HL-60 (cell line): ENCODE results near the gene TBC1D9B.
A peak's percentile ranks its signal among the peaks of the same experiment; 100 is the strongest.

Experiments
- DNase-seq, 2 experiments: peaks; one replicate each; pipeline ENCODE4 v3.0.0-alpha.2; 2010 to 2020; ENCODE audit warnings: low read depth in 1 of 2, low spot score in 1 of 2
- H3K27ac ChIP-seq: fragments of 250-450 bp; sonication (Bioruptor Pico); replicated peaks from 2 replicates; pipeline ENCODE4 v1.5.1; 2020; ENCODE audit warnings: mild to moderate bottlenecking, moderate library complexity
- H3K27me3 ChIP-seq: fragments of 250-450 bp; sonication (Bioruptor Pico); 2 replicates; pipeline ENCODE4 v1.5.1; 2021; ENCODE audit warnings: mild to moderate bottlenecking, moderate library complexity; ENCODE audit not compliant: insufficient read depth, poor library complexity, severe bottlenecking
- H3K4me3 ChIP-seq: replicated peaks from 2 replicates; pipeline ENCODE4 v1.5.1; 2011; ENCODE audit warnings: mild to moderate bottlenecking, control low read depth, low read length; ENCODE audit not compliant: insufficient read depth
- CTCF ChIP-seq: IDR thresholded peaks from one replicate; pipeline ENCODE4 v1.5.1; 2011; ENCODE audit warnings: low read length, control low read depth, inconsistent platforms; ENCODE audit not compliant: insufficient read depth
- GABPA ChIP-seq: IDR thresholded peaks from 2 replicates; pipeline ENCODE4 v1.6.1; 2012; ENCODE audit warnings: low read depth
- POLR2AphosphoS5 ChIP-seq: IDR thresholded peaks from 2 replicates; pipeline ENCODE4 v1.6.1; 2012; ENCODE audit warnings: low read depth
- REST ChIP-seq: IDR thresholded peaks from 2 replicates; pipeline ENCODE4 v1.6.1; 2012; ENCODE audit warnings: low read depth; ENCODE audit not compliant: insufficient replicate concordance
- SPI1 ChIP-seq: IDR thresholded peaks from 2 replicates; pipeline ENCODE4 v1.6.1; 2012; ENCODE audit warnings: low read depth, mild to moderate bottlenecking, borderline replicate concordance

TBC1D9B gene

GRCh38 chr5:179918742-179919486, 11.2 kb upstream of the TBC1D9B start:
- TF ChIP-seq CTCF (no peak), SPI1 (no peak), GABPA (no peak), REST (no peak), POLR2AphosphoS5 (no peak)
- Histone ChIP-seq H3K27ac (no peak overlapping the region), H3K4me3 (no peak overlapping the region), H3K27me3 (no peaks in the 10 kb centered on the region)
- DNase-seq, result no peak

DNA sequence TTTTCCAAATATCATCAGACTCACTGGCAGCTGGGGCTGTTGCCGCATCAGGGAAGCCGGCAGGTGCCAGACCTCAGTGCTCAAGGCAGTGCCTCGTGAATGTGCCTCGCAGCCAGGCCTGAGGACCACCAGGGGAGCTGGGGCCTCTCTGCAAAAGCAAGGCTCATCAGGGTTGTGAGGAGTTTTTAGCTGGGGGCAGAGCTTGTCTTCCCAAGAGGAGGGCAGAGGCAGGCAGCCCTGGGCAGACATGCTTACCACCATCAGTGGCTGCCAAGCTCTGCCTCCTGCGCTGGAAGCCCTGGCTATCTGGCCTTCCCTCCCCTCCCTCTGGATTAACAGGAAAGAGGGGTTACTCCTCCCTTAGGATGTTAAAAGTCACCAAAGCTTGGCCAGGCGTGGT, 8.8 kb upstream of the TBC1D9B start:
- peak overlapping the region; percentile 76 for H3K27ac ChIP-seq
- H3K4me3 ChIP-seq, result no peak overlapping the region
- no peaks in the 10 kb centered on the region for H3K27me3 ChIP-seq
- DNase-seq, result no peak
- no peak for TF ChIP-seq CTCF
- TF ChIP-seq POLR2AphosphoS5, result no peak
- no peak for TF ChIP-seq REST
- no peak for TF ChIP-seq SPI1
- no peak for TF ChIP-seq GABPA

GRCh38 chr5:179915406-179915935, 7.8 kb upstream of the TBC1D9B start:
- DNase-seq, result no peak
- TF ChIP-seq GABPA (no peak), REST (no peak), CTCF (no peak), SPI1 (no peak), POLR2AphosphoS5 (no peak)
- Histone ChIP-seq H3K4me3 (no peak overlapping the region), H3K27me3 (no peaks in the 10 kb centered on the region), H3K27ac (no peak overlapping the region)
